Lower lobe of right lung (tissue), 2 donors: ENCODE results near the gene ZNRF2. TPM values are rescaled to one million over a fixed set of nuclear protein-coding genes. Genes with fewer than 3 reads are reported as not detected.

Experiments used
- ATAC-seq, 2 donors: fragments of 200-7000 bp; cut with Tn5 transposase; one replicate each; pipeline ENCODE4 v1.9.1; 2020 to 2022; ENCODE audit warnings: mild to moderate bottlenecking in 2 of 2, moderate library complexity in 2 of 2
- DNase-seq: peaks from one replicate; pipeline ENCODE4 v3.0.0-alpha.2; 2020
- H3K27ac ChIP-seq: fragments of 200-600 bp; one replicate; pipeline ENCODE4 v1.8.0; 2022
- H3K27me3 ChIP-seq: fragments of 200-600 bp; one replicate; pipeline ENCODE4 v1.8.0; 2022; ENCODE audit warnings: low read depth
- H3K36me3 ChIP-seq: fragments of 200-600 bp; one replicate; pipeline ENCODE4 v1.8.0; 2022; ENCODE audit warnings: mild to moderate bottlenecking
- H3K4me1 ChIP-seq: fragments of 200-600 bp; one replicate; pipeline ENCODE4 v1.8.0; 2022
- H3K4me3 ChIP-seq: fragments of 200-600 bp; one replicate; pipeline ENCODE4 v1.8.0; 2022; ENCODE audit warnings: mild to moderate bottlenecking
- H3K9me3 ChIP-seq: fragments of 200-600 bp; one replicate; pipeline ENCODE4 v1.8.0; 2022
- CTCF ChIP-seq: fragments of 200-600 bp; IDR thresholded peaks from one replicate; pipeline ENCODE4 v1.8.0; 2022; ENCODE audit warnings: antibody characterized with exemption, mild to moderate bottlenecking
- intact Hi-C: fragments of 100-400 bp; cut with DNase I; formaldehyde crosslinking; loops from one replicate; pipeline ENCODE4 v1.11.0; 2022
- total RNA-seq: library from RNA; stranded (reverse); fragmentation: NEBNext Ultra II Directional; extraction: Animal tissue kit (Norgen Biotek cat#: 25700); gene quantifications from one replicate; pipeline ENCODE4 v1.2.1, GENCODE V29; 2021
- donor health status: DM: no; HTN: yes; CAD: no; lungs with severe emphysema.

ZNRF2 gene
- total RNA-seq, 1 donor from 2014 or later: 26.6 TPM

DNA sequence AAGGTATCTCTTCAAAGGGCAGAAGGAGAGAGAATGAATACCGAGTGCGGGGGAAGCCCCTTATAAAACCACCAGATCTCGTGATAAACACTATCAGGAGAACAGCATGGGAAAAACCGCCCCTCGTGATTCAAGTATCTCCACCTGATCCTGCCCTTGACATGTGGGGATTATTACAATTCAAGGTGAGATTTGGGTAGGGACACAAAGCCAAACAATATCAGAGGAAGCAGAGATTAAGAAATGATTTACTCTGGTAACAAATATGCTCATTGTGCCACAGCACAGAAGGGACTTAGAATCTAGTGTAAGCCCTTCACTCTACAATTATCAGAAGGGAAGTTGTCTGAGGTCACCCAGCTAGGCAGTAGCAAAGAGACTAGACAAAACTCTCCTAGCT, 40.1 kb upstream of the ZNRF2 start:
- H3K36me3 ChIP-seq: no peaks in the 10 kb centered on the region
- TF ChIP-seq CTCF: no peak
- intact Hi-C loops: no loop called here
- H3K27ac ChIP-seq: no peak overlapping the region
- no peak for ATAC-seq
- H3K4me1 ChIP-seq: peaks cover 19% of the 10 kb centered on the region
- H3K9me3 ChIP-seq: no peaks in the 10 kb centered on the region
- no peak for DNase-seq
- no peaks in the 10 kb centered on the region for H3K27me3 ChIP-seq
- H3K4me3 ChIP-seq: no peak overlapping the region

DNA sequence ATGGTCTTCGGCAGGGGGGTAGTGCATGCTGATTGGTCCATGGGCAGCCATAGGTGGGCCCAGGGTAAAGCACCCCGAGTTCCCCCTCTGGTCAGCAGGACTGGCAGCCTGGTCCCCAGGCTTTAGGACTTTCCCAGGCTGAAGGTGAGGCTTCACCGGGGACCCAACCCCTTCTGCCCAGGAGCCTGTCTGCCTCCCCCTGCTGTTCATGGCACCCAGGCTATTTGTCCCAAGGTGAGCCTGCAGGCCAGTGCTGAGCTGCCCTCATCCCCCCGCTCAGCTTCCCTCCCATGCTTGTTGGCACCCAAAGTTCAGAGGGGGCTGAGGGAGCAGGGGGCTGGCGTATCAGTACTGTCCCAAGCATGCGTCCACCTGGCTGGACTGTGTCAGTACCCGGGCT, 38.5 kb upstream of the ZNRF2 start:
- Histone ChIP-seq H3K9me3 (no peaks in the 10 kb centered on the region), H3K4me3 (no peak overlapping the region), H3K27me3 (no peaks in the 10 kb centered on the region), H3K4me1 (peaks cover 18% of the 10 kb centered on the region), H3K36me3 (no peaks in the 10 kb centered on the region), H3K27ac (no peak overlapping the region)
- TF ChIP-seq CTCF: no peak
- ATAC-seq (no peak), DNase-seq (no peak)
- intact Hi-C loops: no loop called here

DNA sequence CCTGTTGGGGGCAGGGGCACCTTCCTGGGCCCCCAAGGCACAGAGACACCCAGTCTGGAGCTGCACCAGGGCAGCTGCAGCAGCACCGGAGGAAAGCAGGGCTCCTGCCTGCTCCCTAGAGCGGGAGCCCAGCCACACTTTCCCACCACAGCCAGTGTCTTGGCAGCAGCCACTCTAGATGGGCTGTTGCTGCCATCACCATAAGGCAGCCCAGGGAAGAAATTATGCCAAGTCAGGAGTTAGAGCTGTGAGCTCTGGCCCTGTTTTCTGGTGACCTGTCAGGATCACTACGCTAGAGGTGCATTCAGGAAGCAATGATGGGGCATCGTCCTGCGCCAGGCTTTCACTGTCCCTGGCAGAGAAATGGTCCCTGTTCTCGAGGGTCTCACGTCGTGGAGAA, 38.0 kb upstream of the ZNRF2 start:
- Histone ChIP-seq H3K27ac (no peak overlapping the region), H3K27me3 (no peaks in the 10 kb centered on the region), H3K9me3 (no peaks in the 10 kb centered on the region), H3K4me3 (no peak overlapping the region), H3K4me1 (peaks cover 18% of the 10 kb centered on the region), H3K36me3 (no peaks in the 10 kb centered on the region)
- ATAC-seq: no peak
- no peak for TF ChIP-seq CTCF
- intact Hi-C loops: no loop called here
- no peak for DNase-seq

DNA sequence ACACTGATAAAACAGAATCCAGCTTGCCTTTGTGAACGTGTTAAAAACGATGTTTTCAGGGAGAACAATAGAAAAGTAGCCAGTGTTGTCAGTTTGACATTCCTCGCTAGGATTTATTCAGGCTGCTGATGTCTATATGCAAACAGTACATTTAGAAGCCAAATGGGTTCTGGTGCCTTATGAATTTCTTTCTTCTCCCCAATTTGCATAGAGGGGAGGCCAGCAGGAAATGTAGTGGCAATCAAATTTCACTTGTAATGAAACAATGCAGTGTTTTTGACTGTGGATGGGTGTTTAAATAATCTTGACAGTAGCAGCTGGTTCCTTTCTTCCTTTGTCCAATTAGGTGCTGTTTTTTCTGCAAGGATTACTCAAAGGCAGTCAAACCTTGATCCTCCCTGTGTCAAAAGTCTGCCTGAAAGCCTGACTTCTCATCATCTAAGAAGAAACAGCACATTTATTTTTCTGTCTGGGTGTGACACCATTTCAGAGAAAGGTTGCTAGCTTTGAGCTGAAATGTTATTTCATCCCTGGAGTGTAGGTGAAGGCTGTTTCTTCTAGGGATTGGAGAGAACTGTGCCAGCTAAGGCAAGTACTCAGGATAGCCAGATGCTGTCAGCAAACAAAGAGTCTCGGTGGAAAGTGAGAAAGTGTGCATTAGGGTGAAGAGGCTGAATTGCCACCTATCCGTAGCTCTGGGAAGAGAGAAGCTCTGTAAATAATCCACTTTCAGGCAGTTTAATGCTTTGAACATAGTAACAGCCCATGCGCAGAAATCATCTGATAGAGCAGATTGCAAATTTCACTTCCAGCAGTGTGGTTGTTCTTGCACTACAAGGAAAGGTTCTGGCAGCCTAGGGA, 36.6 kb upstream of the ZNRF2 start:
- intact Hi-C loops: no loop called here
- H3K27me3 ChIP-seq: no peaks in the 10 kb centered on the region
- no peaks in the 10 kb centered on the region for H3K9me3 ChIP-seq
- TF ChIP-seq CTCF: no peak
- DNase-seq (no peak), ATAC-seq (no peak)
- H3K4me1 ChIP-seq: peaks cover 23% of the 10 kb centered on the region
- no peak overlapping the region for H3K27ac ChIP-seq
- H3K4me3 ChIP-seq: no peak overlapping the region
- no peaks in the 10 kb centered on the region for H3K36me3 ChIP-seq

GRCh38 chr7:30249316-30249715, 35.1 kb upstream of the ZNRF2 start:
- peak in 1 of 2 donors; percentile 62 for ATAC-seq
- no peaks in the 10 kb centered on the region for H3K9me3 ChIP-seq
- H3K27me3 ChIP-seq: no peaks in the 10 kb centered on the region
- H3K4me3 ChIP-seq: no peak overlapping the region
- H3K27ac ChIP-seq: no peak overlapping the region
- H3K4me1 ChIP-seq: peaks cover 38% of the 10 kb centered on the region
- intact Hi-C loops: no loop called here
- H3K36me3 ChIP-seq: no peaks in the 10 kb centered on the region
- no peak for TF ChIP-seq CTCF
- no peak for DNase-seq
